Activated CD8-positive, alpha-beta memory T cell treated with anti-CD3 and anti-CD28 coated beads for 1 hour (primary cell): ENCODE data around the gene ING4.

ENCODE experiments used
- DNase-seq, 2 donors: peaks; one replicate each; pipeline ENCODE4 v3.0.0-alpha.2; 2020; ENCODE audit warnings: low read depth in 1 of 2; ENCODE audit errors: extremely low read depth in 1 of 2

ING4 gene

GRCh38 chr12:6638305-6638704 lies 24.6 kb downstream of the ING4 start:
- DNase-seq = no peak

GRCh38 chr12:6635856-6636531 lies 26.9 kb downstream of the ING4 start, which contains the start of gene LPAR5:
Gene LPAR5, minus strand, starts transcription at chr12:6635959. Its CDS starts 14,711 bp downstream, at chr12:6621248.
- DNase-seq = no peak

- peak; percentile 31 to 50 for DNase-seq
Measured at GRCh38 chr12:6635375-6635855, 27.5 kb downstream of the ING4 start.

GRCh38 chr12:6632026-6632983 lies 30.6 kb downstream of the ING4 start:
- DNase-seq = no peak

- DNase-seq = no peak
Measured at GRCh38 chr12:6631549-6631961, 31.4 kb downstream of the ING4 start.

- no peak for DNase-seq
Measured at GRCh38 chr12:6630736-6631135, 32.2 kb downstream of the ING4 start.

GRCh38 chr12:6627616-6628015 lies 35.3 kb downstream of the ING4 start:
- DNase-seq = no peak

GRCh38 chr12:6626654-6627283 lies 36.1 kb downstream of the ING4 start:
- DNase-seq = no peak

- no peak for DNase-seq
Measured at GRCh38 chr12:6620885-6621274, 42.0 kb downstream of the ING4 start.

- DNase-seq = no peak
Measured at GRCh38 chr12:6620137-6620884, 42.6 kb downstream of the ING4 start.

GRCh38 chr12:6618483-6619225 lies 44.3 kb downstream of the ING4 start:
- DNase-seq = no peak

- no peak for DNase-seq
Measured at GRCh38 chr12:6615802-6616201, 47.1 kb downstream of the ING4 start.

GRCh38 chr12:6614513-6615172 lies 48.3 kb downstream of the ING4 start:
- no peak for DNase-seq

- no peak for DNase-seq
Measured at GRCh38 chr12:6613776-6614512, 49.0 kb downstream of the ING4 start.

- DNase-seq = no peak
Measured at GRCh38 chr12:6613015-6613775, 49.7 kb downstream of the ING4 start.

GRCh38 chr12:6612652-6613014 lies 50.3 kb downstream of the ING4 start:
- DNase-seq = no peak

- DNase-seq = no peak
Measured at GRCh38 chr12:6612247-6612646, 50.7 kb downstream of the ING4 start.
